ENCODE data around the gene AQP6. TPM values are rescaled to one million over a fixed set of nuclear protein-coding genes. Genes with fewer than 3 reads are reported as not detected.

The AQP6 gene
- total RNA-seq, 1 experiment from 2014 or later: 0.09 TPM

DNA sequence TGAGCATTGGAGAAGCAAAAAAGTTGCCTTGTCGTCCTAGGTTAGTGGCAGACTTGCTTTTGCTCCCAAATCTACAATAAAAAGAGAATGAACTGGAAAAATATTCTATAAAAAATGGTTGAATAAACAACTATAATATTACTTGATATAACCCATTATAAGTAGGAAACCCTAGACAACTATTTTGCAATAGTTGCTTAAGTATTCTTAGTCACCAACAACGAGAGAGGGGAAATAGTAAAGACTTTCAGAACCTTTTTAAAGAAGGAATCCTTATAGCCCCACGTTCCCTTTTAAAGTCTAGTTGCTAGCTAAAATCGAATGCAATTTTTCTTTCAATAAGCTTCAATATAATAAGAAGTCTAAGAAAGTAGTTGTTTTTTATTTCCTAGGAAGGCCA lies 17.5 kb downstream of the AQP6 start:
- peaks cover 13% of the 10 kb centered on the region in 2 experiments for H3K4me1 Mint-ChIP-seq
- no peak overlapping the region for H3K23ac ChIP-seq (ENCODE audit: insufficient read length, low read depth, low read length)
- no peak for DNase-seq
- no peak overlapping the region for H3K9ac ChIP-seq (ENCODE audit: extremely low read depth, insufficient read length, low read length)
- H4K8ac ChIP-seq (replicated peaks; ENCODE audit: insufficient read length, low read depth, low read length): no peak overlapping the region
- H3K79me1 ChIP-seq (ENCODE audit: insufficient read depth, low read depth, low read length, poor library complexity, severe bottlenecking): no peaks in the 10 kb centered on the region
- no peak overlapping the region for H2BK15ac ChIP-seq (ENCODE audit: low read depth, low read length)
- H3K27ac ChIP-seq (ENCODE audit: insufficient read length, low read depth, low read length): no peak overlapping the region
- H3K27ac Mint-ChIP-seq: no peak overlapping the region
- H4K5ac ChIP-seq (ENCODE audit: insufficient read length, low read depth, low read length): no peak overlapping the region
- no peak overlapping the region for H2BK5ac ChIP-seq (ENCODE audit: insufficient read length, low read length)
- no peaks in the 10 kb centered on the region for H3K9me3 Mint-ChIP-seq
- H3K4ac ChIP-seq (ENCODE audit: low read depth, low read length): no peak overlapping the region
- no peak overlapping the region for H3K18ac ChIP-seq (ENCODE audit: insufficient read length, low read depth, low read length)
- H2AFZ ChIP-seq (ENCODE audit: low read length): no peak overlapping the region
- no peak overlapping the region for H3K4me2 ChIP-seq (ENCODE audit: insufficient read depth, insufficient read length, low read length)
- H2AK5ac ChIP-seq (ENCODE audit: insufficient read length, low read length): no peak overlapping the region
- no peak overlapping the region for H3K56ac ChIP-seq (ENCODE audit: insufficient read length, low read depth, low read length)
- no peak overlapping the region for H4K91ac ChIP-seq (ENCODE audit: insufficient read length, low read depth, low read length)
- no peak overlapping the region for H3K14ac ChIP-seq (ENCODE audit: insufficient read depth, low read length)
- H4K20me1 ChIP-seq (ENCODE audit: control insufficient read depth, insufficient read depth, insufficient read length): peaks cover 3% of the 10 kb centered on the region
- no peaks in the 10 kb centered on the region for H3K23me2 ChIP-seq (ENCODE audit: insufficient read length, low read depth, low read length, poor library complexity, severe bottlenecking)
- H3K27me3 Mint-ChIP-seq (ENCODE audit: low read depth): no peaks in the 10 kb centered on the region
- H3K4me1 ChIP-seq (ENCODE audit: insufficient read depth, low read length): no peaks in the 10 kb centered on the region; the same call in 1 of the 2 replicates
- WGBS (ENCODE audit: extremely low coverage, insufficient read length, low lambda C conversion rate): no CpG with 5 or more reads among the region's 4 CpGs
- H3T11ph ChIP-seq (ENCODE audit: low read length): no peak overlapping the region
- no peaks in the 10 kb centered on the region for H3K79me2 ChIP-seq (ENCODE audit: insufficient read depth, low read length)
- no peak overlapping the region for H2BK20ac ChIP-seq (ENCODE audit: low read depth, low read length, poor library complexity, severe bottlenecking)
- H3K9me3 ChIP-seq (ENCODE audit: control insufficient read depth, low read depth, low read length): no peaks in the 10 kb centered on the region
- H2BK120ac ChIP-seq (ENCODE audit: low read depth, low read length, poor library complexity, severe bottlenecking): no peak overlapping the region
- TF ChIP-seq, protein P1, sequence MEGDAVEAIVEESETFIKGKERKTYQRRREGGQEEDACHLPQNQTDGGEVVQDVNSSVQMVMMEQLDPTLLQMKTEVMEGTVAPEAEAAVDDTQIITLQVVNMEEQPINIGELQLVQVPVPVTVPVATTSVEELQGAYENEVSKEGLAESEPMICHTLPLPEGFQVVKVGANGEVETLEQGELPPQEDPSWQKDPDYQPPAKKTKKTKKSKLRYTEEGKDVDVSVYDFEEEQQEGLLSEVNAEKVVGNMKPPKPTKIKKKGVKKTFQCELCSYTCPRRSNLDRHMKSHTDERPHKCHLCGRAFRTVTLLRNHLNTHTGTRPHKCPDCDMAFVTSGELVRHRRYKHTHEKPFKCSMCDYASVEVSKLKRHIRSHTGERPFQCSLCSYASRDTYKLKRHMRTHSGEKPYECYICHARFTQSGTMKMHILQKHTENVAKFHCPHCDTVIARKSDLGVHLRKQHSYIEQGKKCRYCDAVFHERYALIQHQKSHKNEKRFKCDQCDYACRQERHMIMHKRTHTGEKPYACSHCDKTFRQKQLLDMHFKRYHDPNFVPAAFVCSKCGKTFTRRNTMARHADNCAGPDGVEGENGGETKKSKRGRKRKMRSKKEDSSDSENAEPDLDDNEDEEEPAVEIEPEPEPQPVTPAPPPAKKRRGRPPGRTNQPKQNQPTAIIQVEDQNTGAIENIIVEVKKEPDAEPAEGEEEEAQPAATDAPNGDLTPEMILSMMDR (conservative IDR thresholded peaks at IDR 0.05): no peak
- no peak overlapping the region; a peak in 1 of 5 replicates for H3K4me3 Mint-ChIP-seq
- peaks cover 28 to 67% (median 61%) of the 10 kb centered on the region in 3 experiments; a peak in 6 of 7 replicates for H3K36me3 Mint-ChIP-seq (ENCODE audit: insufficient read depth in 1 of 3, low read depth in 3 of 3)
- H3K27me3 ChIP-seq (ENCODE audit: insufficient read depth, low read length): no peaks in the 10 kb centered on the region
- H2BK12ac ChIP-seq (ENCODE audit: insufficient read length, low read depth, low read length): no peak overlapping the region

Measured in H9 (cell line).